GM12878 (cell line): ENCODE data around the gene NMRK1. TPM values are rescaled to one million over a fixed set of nuclear protein-coding genes. Genes with fewer than 3 reads are reported as not detected.
A peak's percentile ranks its signal among the peaks of the same experiment; 100 is the strongest.

Experiments
- ATAC-seq: fragments of 200-7000 bp; cut with Tn5 transposase; 3 replicates; pipeline ENCODE4 v1.9.1; 2020; ENCODE audit warnings: mild to moderate bottlenecking, moderate library complexity
- BruUV-seq: library from RNA; stranded (reverse); fragments of 400-500 nt; replicated peaks from 2 replicates; lab custom pipeline; 2021; lab: Mats Ljungman, UMichigan
- CTCF ChIA-PET: fragments of 300-600 bp; sonication (Branson Sonifier 250); formaldehyde crosslinking; extraction: SDS; loops from one replicate; lab custom pipeline; 2021; ENCODE audit warnings: inconsistent platforms; lab: Yijun Ruan, JAX
- POLR2A ChIA-PET: fragments of 350-600 bp; formaldehyde crosslinking; extraction: SDS; loops from one replicate; lab custom pipeline; 2021; ENCODE audit warnings: inconsistent platforms; lab: Charles Lee
- RAD21 ChIA-PET: fragments of 300-600 bp; sonication (Branson Sonifier 250); formaldehyde crosslinking; loops from one replicate; lab custom pipeline; 2023; ENCODE audit warnings: antibody characterized with exemption; ENCODE audit not compliant: unreplicated experiment; lab: Charles Lee
- SMC1A ChIA-PET: fragments of 300-600 bp; sonication (Branson Sonifier 250); formaldehyde crosslinking; loops from one replicate; lab custom pipeline; 2023; ENCODE audit not compliant: unreplicated experiment, uncharacterized antibody; lab: Charles Lee
- DNase-seq: peaks from one replicate; pipeline ENCODE4 v3.0.0-alpha.2; 2011; ENCODE audit warnings: low read depth, low spot score
- FAIRE-seq: peaks from 3 replicates; lab custom pipeline; 2011; peaks lifted over from hg19 to GRCh38; lab: Jason Lieb, UNC
- H2AFZ ChIP-seq: 2 replicates; pipeline ENCODE4 v1.6.0; 2011; ENCODE audit warnings: low read depth, low read length, control low read depth; ENCODE audit not compliant: control insufficient read depth
- H3K27ac ChIP-seq: 2 replicates; pipeline ENCODE4 v1.5.1; 2011; ENCODE audit warnings: control low read depth; ENCODE audit not compliant: control insufficient read depth, insufficient read depth
- H3K27me3 ChIP-seq, 2 experiments: replicated peaks in 1 of 2; 2 replicates each; pipeline versions ENCODE4 v1.6.0 to v1.6.1; 2011; ENCODE audit warnings: low read length in 1 of 2; ENCODE audit not compliant: control insufficient read depth in 2 of 2, insufficient read depth in 2 of 2
- H3K36me3 ChIP-seq, 2 experiments: 2 replicates each; pipeline ENCODE4 v1.5.1; 2011; ENCODE audit warnings: low read length in 1 of 2; ENCODE audit not compliant: control insufficient read depth in 2 of 2, insufficient read depth in 2 of 2
- H3K4me1 ChIP-seq: 2 replicates; pipeline ENCODE4 v1.6.1; 2011; ENCODE audit warnings: mild to moderate bottlenecking, low read length, moderate library complexity, mixed read lengths; ENCODE audit not compliant: control insufficient read depth, insufficient read depth
- H3K4me2 ChIP-seq: 2 replicates; pipeline ENCODE4 v1.6.0; 2011; ENCODE audit warnings: control low read depth; ENCODE audit not compliant: control insufficient read depth, insufficient read depth
- H3K4me3 ChIP-seq: fragments of 200-600 bp; sonication (generic); 2 replicates; pipeline ENCODE4 v1.5.1; 2016
- H3K79me2 ChIP-seq: 2 replicates; pipeline ENCODE4 v1.6.0; 2011; ENCODE audit warnings: low read length; ENCODE audit not compliant: control insufficient read depth, insufficient read depth
- H3K9ac ChIP-seq: 2 replicates; pipeline ENCODE4 v1.8.0; 2011; ENCODE audit warnings: low read length, control low read depth, mixed read lengths; ENCODE audit not compliant: control insufficient read depth, insufficient read depth
- H3K9me3 ChIP-seq: replicated peaks from 3 replicates; pipeline ENCODE4 v1.5.1; 2011; ENCODE audit warnings: mild to moderate bottlenecking, low read length; ENCODE audit not compliant: control insufficient read depth, insufficient read depth
- H4K20me1 ChIP-seq: 2 replicates; pipeline ENCODE4 v1.6.0; 2011; ENCODE audit not compliant: control insufficient read depth, insufficient read depth
- REST ChIP-seq: IDR thresholded peaks from 2 replicates; pipeline ENCODE4 v1.6.1; 2012; ENCODE audit warnings: mild to moderate bottlenecking, low read depth, low read length
- TBL1XR1 ChIP-seq: IDR thresholded peaks from 2 replicates; pipeline ENCODE4 v1.6.1; 2012; ENCODE audit warnings: low read depth, low read length, improper control_type of control experiment
- WGBS: methylation state at CpG from one replicate; pipeline ENCODE4 v1.1.6; 2016; ENCODE audit warnings: low lambda C conversion rate; ENCODE audit not compliant: insufficient replicate concordance, insufficient coverage; ENCODE audit errors: missing lambda C conversion rate; 5-methylcytosine and 5-hydroxymethylcytosine counted together
- in situ Hi-C: fragments of 300-500 bp; cut with MboI; formaldehyde crosslinking; loops from 9 replicates; pipeline ENCODE4 v1.14.3; 2018; ENCODE audit warnings: mixed read lengths
- intact Hi-C: fragments of 100-400 bp; cut with micrococcal nuclease; formaldehyde crosslinking; loops from one replicate; pipeline ENCODE4 v1.14.2; 2022; ENCODE audit not compliant: unreplicated experiment
- polyA plus RNA-seq, 11 experiments: library from polyadenylated mRNA; depleted of rRNA in 4 of 11; unstranded in 6 of 11; stranded (reverse) in 5 of 11; fragments of >200 nt; fragmentation: Nextera tagmentation in 4 of 11; fragmentation: Illumina TruSeq in 1 of 11; extraction: Ambion mirVana in 4 of 11; extraction: Trizol in 1 of 11; gene quantifications; 1 replicate in 1 of 11; 2 replicates in 10 of 11; pipeline versions ENCODE4 v1.2.1 to v1.2.3, GENCODE V29; 2011 to 2016; ENCODE audit warnings: inconsistent platforms in 2 of 11, missing spikeins in 2 of 11, low read depth in 1 of 11
- total RNA-seq, 4 experiments: library from RNA; depleted of rRNA in 3 of 4; stranded (reverse); fragments of >200 nt in 3 of 4; fragmentation: Illumina TruSeq in 1 of 4; extraction: Trizol in 1 of 4; gene quantifications; 2 replicates each; pipeline versions ENCODE4 v1.2.1 to v1.2.3, GENCODE V29; 2013 to 2021

The NMRK1 gene
- total and polyA plus RNA-seq, 10 of the 15 experiments (the other 5 are each of a cell fraction or from before 2014, with no cell fraction given) = 8.4 to 17.2 (median 12.1) TPM

GRCh38 chr9:75017378-75017777, 70.6 kb downstream of the NMRK1 start:
- TF ChIP-seq TBL1XR1 (no peak), REST (no peak)
- TF ChIP-seq, all 136 proteins: peak for 0
- intact Hi-C loops (no loop called here), in situ Hi-C loops (no loop called here)
- no peaks in the 10 kb centered on the region for H3K9me3 ChIP-seq
- ATAC-seq (no peak), FAIRE-seq (peak; percentile 54), DNase-seq (no peak)
- no peak overlapping the region for H3K9ac ChIP-seq
- H3K36me3 ChIP-seq = peaks cover 0 to 3% of the 10 kb centered on the region in 2 experiments; a peak in 1 of 4 replicates
- H3K4me2 ChIP-seq = no peak overlapping the region
- H4K20me1 ChIP-seq = no peaks in the 10 kb centered on the region
- ChIA-PET RAD21 (no interaction called here), POLR2A (interaction anchor here (1.4 kb wide), 1 partner anchor 10 kb away, joined by 5 read pairs; no protein-coding TSS in a partner anchor), SMC1A (interaction anchor here (1.0 to 1.2 kb wide), 2 partner anchors 16 to 57 kb away, joined by 3 read pairs; no protein-coding TSS in a partner anchor), CTCF (interaction anchor here (1.5 to 2.3 kb wide), 2 partner anchors 9 to 59 kb away, joined by 4 to 9 read pairs; no protein-coding TSS in a partner anchor)
- no TSS peak for BruUV-seq
- H3K4me1 ChIP-seq = no peaks in the 10 kb centered on the region
- no peak overlapping the region for H3K4me3 ChIP-seq
- H2AFZ ChIP-seq = no peak overlapping the region
- peaks cover 15% of the 10 kb centered on the region for H3K79me2 ChIP-seq
- WGBS = 95% methylated on average over 3 of the region's 3 CpGs
- no peaks in the 10 kb centered on the region for H3K27me3 ChIP-seq
- no peak overlapping the region for H3K27ac ChIP-seq
